ENCODE results near the gene CTXN1. TPM values are rescaled to one million over a fixed set of nuclear protein-coding genes. Genes with fewer than 3 reads are reported as not detected.
A peak's percentile ranks its signal among the peaks of the same experiment; 100 is the strongest.

CTXN1 gene
- total and polyA plus RNA-seq, 2 of the 4 experiments (the other 2 are of a cell fraction), result 0.36 to 7.4 TPM

DNA sequence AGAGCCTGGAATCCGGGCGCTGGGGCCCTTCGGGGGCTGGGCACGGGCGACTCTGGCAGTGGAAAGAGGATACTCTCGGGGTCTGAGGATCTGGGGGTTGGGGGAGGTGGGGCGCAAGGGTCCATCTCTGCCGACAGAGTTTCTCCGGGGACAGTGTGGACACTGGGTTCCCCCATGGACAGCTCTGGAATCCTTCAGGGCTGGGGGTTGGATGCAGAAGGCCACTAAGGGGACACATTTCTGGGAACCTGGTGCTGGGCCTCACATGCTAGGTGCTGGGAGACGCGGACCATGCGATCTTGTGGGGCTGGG lies 9.0 kb downstream of the CTXN1 start:
- Histone ChIP-seq H2BK15ac (ENCODE audit: low read depth, low read length) (no peak overlapping the region), H3K56ac (ENCODE audit: extremely low read depth, insufficient read depth, low read length) (no peak overlapping the region), H3K9me3 (ENCODE audit: control insufficient read depth, insufficient read depth, low read length) (no peaks in the 10 kb centered on the region), H2AK9ac (replicated peaks; ENCODE audit: low read depth, low read length, poor library complexity) (peak overlapping the region; percentile 48), H3K4me3 (ENCODE audit: insufficient read depth, low read depth, low read length) (peak overlapping the region; percentile 44), H4K91ac (ENCODE audit: insufficient read depth, low read depth, low read length) (peak overlapping the region; percentile 47; the same call in 1 of the 2 replicates), H3K36me3 (ENCODE audit: control insufficient read depth, insufficient read depth, low read length) (peaks cover 9% of the 10 kb centered on the region; the same call in 1 of the 2 replicates), H3K18ac (ENCODE audit: low read depth, low read length) (no peak overlapping the region), H3K79me1 (ENCODE audit: low read depth in 1 of 2, low read length in 2 of 2) (peaks cover 0 to 18% of the 10 kb centered on the region in 2 experiments; a peak in 2 of 4 replicates), H2BK5ac (ENCODE audit: low read depth, low read length, poor library complexity, severe bottlenecking) (no peak overlapping the region), H3K4me1 (ENCODE audit: control insufficient read depth, insufficient read depth, low read length) (peaks cover 21% of the 10 kb centered on the region), H2BK20ac (ENCODE audit: low read depth, low read length) (no peak overlapping the region), H2BK120ac (ENCODE audit: low read depth, low read length) (no peak overlapping the region), H3K14ac (replicated peaks; ENCODE audit: low read depth, low read length) (no peak overlapping the region), H4K20me1 (ENCODE audit: insufficient read depth, low read length) (peaks cover 11% of the 10 kb centered on the region), H2AFZ (replicated peaks; ENCODE audit: low read length, poor library complexity) (peak overlapping the region; percentile 90), H4K8ac (ENCODE audit: low read depth in 2 of 2, low read length in 2 of 2) (peak overlapping the region; percentile 61 to 67; a peak in 1 of 4 replicates), H3K9ac (ENCODE audit: low read depth, low read length) (no peak overlapping the region), H4K5ac (ENCODE audit: low read depth, low read length) (no peak overlapping the region), H3K4ac (ENCODE audit: low read depth, low read length) (no peak overlapping the region), H2AK5ac (ENCODE audit: low read depth, low read length) (0 out of 2 replicates have a peak overlapping the region, but pooled peaks have one; percentile 39), H3K4me2 (ENCODE audit: low read depth, low read length) (peak overlapping the region; percentile 27), H3K27me3 (ENCODE audit: control insufficient read depth, insufficient read depth, low read length) (peaks cover 11% of the 10 kb centered on the region), H3K27ac (ENCODE audit: insufficient read depth, low read length) (no peak overlapping the region), H3K23ac (ENCODE audit: low read depth, low read length) (0 out of 2 replicates have a peak overlapping the region, but pooled peaks have one; percentile 2), H3K9me1 (ENCODE audit: insufficient read depth, low read length) (peaks cover 9% of the 10 kb centered on the region)
- intact Hi-C loops (cut with micrococcal nuclease) (no loop called here), dilution Hi-C loops (cut with HindIII; ENCODE audit: low sequenced_read_pairs, unreplicated experiment) (no loop called here), in situ Hi-C loops (cut with MboI; ENCODE audit: low sequenced_read_pairs) (no loop called here)
- TF ChIP-seq RCOR1 (IDR thresholded peaks at IDR 0.05; ENCODE audit: insufficient replicate concordance, low read length), result no peak
- TF ChIP-seq MAFK (IDR thresholded peaks at IDR 0.05; ENCODE audit: low read depth, low read length), result no peak
- no peak for TF ChIP-seq MAZ (IDR thresholded peaks at IDR 0.05; ENCODE audit: borderline replicate concordance, low read depth, low read length)
- TF ChIP-seq CEBPB (IDR thresholded peaks at IDR 0.05; ENCODE audit: low read depth, low read length), result no peak
- TF ChIP-seq, protein P1, sequence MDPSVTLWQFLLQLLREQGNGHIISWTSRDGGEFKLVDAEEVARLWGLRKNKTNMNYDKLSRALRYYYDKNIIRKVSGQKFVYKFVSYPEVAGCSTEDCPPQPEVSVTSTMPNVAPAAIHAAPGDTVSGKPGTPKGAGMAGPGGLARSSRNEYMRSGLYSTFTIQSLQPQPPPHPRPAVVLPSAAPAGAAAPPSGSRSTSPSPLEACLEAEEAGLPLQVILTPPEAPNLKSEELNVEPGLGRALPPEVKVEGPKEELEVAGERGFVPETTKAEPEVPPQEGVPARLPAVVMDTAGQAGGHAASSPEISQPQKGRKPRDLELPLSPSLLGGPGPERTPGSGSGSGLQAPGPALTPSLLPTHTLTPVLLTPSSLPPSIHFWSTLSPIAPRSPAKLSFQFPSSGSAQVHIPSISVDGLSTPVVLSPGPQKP (IDR thresholded peaks at IDR 0.05; ENCODE audit: borderline replicate concordance, low read depth, low read length), result no peak
- no peak for TF ChIP-seq SMC3 (IDR thresholded peaks at IDR 0.05; ENCODE audit: low read depth, low read length)
- TF ChIP-seq MXI1 (IDR thresholded peaks at IDR 0.05; ENCODE audit: borderline replicate concordance, low read depth, low read length), result no peak
- TF ChIP-seq, protein P2, sequence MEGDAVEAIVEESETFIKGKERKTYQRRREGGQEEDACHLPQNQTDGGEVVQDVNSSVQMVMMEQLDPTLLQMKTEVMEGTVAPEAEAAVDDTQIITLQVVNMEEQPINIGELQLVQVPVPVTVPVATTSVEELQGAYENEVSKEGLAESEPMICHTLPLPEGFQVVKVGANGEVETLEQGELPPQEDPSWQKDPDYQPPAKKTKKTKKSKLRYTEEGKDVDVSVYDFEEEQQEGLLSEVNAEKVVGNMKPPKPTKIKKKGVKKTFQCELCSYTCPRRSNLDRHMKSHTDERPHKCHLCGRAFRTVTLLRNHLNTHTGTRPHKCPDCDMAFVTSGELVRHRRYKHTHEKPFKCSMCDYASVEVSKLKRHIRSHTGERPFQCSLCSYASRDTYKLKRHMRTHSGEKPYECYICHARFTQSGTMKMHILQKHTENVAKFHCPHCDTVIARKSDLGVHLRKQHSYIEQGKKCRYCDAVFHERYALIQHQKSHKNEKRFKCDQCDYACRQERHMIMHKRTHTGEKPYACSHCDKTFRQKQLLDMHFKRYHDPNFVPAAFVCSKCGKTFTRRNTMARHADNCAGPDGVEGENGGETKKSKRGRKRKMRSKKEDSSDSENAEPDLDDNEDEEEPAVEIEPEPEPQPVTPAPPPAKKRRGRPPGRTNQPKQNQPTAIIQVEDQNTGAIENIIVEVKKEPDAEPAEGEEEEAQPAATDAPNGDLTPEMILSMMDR (conservative IDR thresholded peaks at IDR 0.05; ENCODE audit: low read depth, low read length), result no peak
- TF ChIP-seq RAD21 (IDR thresholded peaks at IDR 0.05; ENCODE audit: low read length), result no peak
- no peak for TF ChIP-seq BHLHE40 (IDR thresholded peaks at IDR 0.05; ENCODE audit: low read depth, low read length)
- TF ChIP-seq, protein P3, sequence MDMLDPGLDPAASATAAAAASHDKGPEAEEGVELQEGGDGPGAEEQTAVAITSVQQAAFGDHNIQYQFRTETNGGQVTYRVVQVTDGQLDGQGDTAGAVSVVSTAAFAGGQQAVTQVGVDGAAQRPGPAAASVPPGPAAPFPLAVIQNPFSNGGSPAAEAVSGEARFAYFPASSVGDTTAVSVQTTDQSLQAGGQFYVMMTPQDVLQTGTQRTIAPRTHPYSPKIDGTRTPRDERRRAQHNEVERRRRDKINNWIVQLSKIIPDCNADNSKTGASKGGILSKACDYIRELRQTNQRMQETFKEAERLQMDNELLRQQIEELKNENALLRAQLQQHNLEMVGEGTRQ (IDR thresholded peaks at IDR 0.05; ENCODE audit: low read depth, low read length), result no peak
- TF ChIP-seq NFE2L2 (IDR thresholded peaks at IDR 0.05; ENCODE audit: low read depth, low read length), result no peak
- TF ChIP-seq POLR2A (IDR thresholded peaks at IDR 0.05; ENCODE audit: low read depth, low read length), result no peak
- CTCF ChIA-PET, result interaction anchor here (2.4 kb wide), 1 partner anchor 12 kb away, joined by 10 read pairs; no protein-coding TSS in a partner anchor
- DNase-seq (no peak), ATAC-seq (ENCODE audit: low read depth) (no peak)
- no TSS peak for BruUV-seq (replicated peaks)
- POLR2A ChIA-PET (ENCODE audit: unreplicated experiment), result no interaction called here
- WGBS, 2 experiments (ENCODE audit: extremely low coverage in 2 of 2, insufficient read length in 1 of 2), result 29% methylated on average over 6 of the region's 12 CpGs; no CpG with 5 or more reads in 1 of the 2 experiments

All from IMR-90 (cell line).